Measurements from ENCODE around the gene SRSF1.

The SRSF1 gene

GRCh38 chr17:57955183-57955931 is 51.7 kb downstream of the SRSF1 start, which contains the start of gene CUEDC1:
TSS of gene CUEDC1 (minus strand) at chr17:57955412. CDS start at chr17:57885564, 69,848 bp downstream.
- TF ChIP-seq CTCF (conservative IDR thresholded peaks at IDR 0.05; ENCODE audit: low read depth, low read length), result peak; percentile 41
- H3K4me3 ChIP-seq (ENCODE audit: low read depth, low read length), result peak within 1 kb of the TSS; percentile 67
- DNase-seq (ENCODE audit: low read depth), result peak; percentile 54

GRCh38 chr17:57954397-57955182 is 52.5 kb downstream of the SRSF1 start:
- no peak for DNase-seq (ENCODE audit: low read depth)
- TF ChIP-seq CTCF (conservative IDR thresholded peaks at IDR 0.05; ENCODE audit: low read depth, low read length), result no peak
- H3K4me3 ChIP-seq (ENCODE audit: low read depth, low read length), result peak overlapping the region; percentile 67

GRCh38 chr17:57953705-57954396 is 53.2 kb downstream of the SRSF1 start:
- no peak for TF ChIP-seq CTCF (conservative IDR thresholded peaks at IDR 0.05; ENCODE audit: low read depth, low read length)
- peak overlapping the region; percentile 67 for H3K4me3 ChIP-seq (ENCODE audit: low read depth, low read length)
- no peak for DNase-seq (ENCODE audit: low read depth)
